GM13977 (cell line): Measurements from ENCODE around the gene LRMDA.

Experiments used
- DNase-seq: peaks from one replicate; pipeline ENCODE4 v3.0.0; 2012; ENCODE audit warnings: low spot score
- CTCF ChIP-seq: IDR thresholded peaks from 2 replicates; pipeline ENCODE4 v1.5.1; 2012; ENCODE audit warnings: mild to moderate bottlenecking, control low read depth; ENCODE audit not compliant: insufficient read depth; ENCODE audit errors: extremely low read depth, missing control alignments
- in situ Hi-C: fragments of 300-500 bp; cut with MboI; formaldehyde crosslinking; loops from one replicate; pipeline ENCODE4 v1.12.0; 2022; ENCODE audit warnings: low sequenced_read_pairs, low pct_unique_long_range_greater_than_20kb, mixed read lengths, inconsistent platforms; ENCODE audit not compliant: unreplicated experiment

The LRMDA gene

GRCh38 chr10:75712242-75712880 is 280.9 kb downstream of the LRMDA start:
- DNase-seq, result no peak
- in situ Hi-C loops, result no loop called here
- no peak for TF ChIP-seq CTCF

GRCh38 chr10:75716506-75716905 is 285.1 kb downstream of the LRMDA start:
- DNase-seq, result no peak
- no peak for TF ChIP-seq CTCF
- in situ Hi-C loops, result no loop called here

DNA sequence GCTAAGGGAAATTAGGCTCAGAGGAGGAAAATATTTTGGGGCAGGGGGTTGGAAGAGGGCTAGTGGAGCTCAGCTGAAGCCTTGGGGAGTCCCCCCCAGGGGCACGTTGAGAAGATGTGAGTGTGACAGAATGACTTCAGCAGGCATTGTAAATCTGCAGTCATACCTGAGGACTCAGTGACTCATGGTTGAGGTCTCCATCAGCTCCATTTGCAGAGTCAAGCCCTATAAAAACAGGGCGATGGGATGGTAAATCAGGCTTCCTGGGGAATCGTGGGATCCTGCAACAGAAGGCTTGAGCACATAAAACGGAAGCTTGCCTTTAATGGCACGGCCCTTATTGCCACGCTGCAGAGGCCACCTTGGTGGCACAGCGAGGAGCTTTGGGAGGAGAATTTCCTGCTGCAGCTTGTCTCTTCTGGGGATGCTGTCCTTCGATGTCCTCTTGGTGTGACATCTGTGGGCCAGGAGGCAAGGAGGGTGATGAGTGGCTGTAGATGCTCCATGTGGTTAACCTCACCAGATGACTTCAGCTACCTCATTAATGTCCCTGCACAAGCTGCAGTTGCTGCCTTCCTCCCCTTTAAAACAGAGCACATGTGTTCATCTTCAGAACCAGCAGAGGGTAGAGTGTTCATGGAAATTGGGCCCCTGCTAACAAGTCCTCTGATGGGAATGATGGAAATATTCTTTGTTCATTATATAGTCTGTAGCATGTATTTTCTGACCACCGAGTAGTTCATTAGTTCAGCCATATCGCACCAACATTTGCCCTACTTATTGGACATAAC is 285.9 kb downstream of the LRMDA start:
- no peak for DNase-seq
- no peak for TF ChIP-seq CTCF
- in situ Hi-C loops, result no loop called here

GRCh38 chr10:75718991-75719390 is 287.6 kb downstream of the LRMDA start:
- DNase-seq, result no peak
- in situ Hi-C loops, result no loop called here
- no peak for TF ChIP-seq CTCF

GRCh38 chr10:75720157-75720556 is 288.7 kb downstream of the LRMDA start:
- TF ChIP-seq CTCF, result no peak
- in situ Hi-C loops, result no loop called here
- no peak for DNase-seq

- in situ Hi-C loops, result no loop called here
- no peak for TF ChIP-seq CTCF
- DNase-seq, result no peak
These were observed 290.6 kb downstream of the LRMDA start for GRCh38 chr10:75722020-75722419.
